Esophagus muscularis mucosa (tissue), 4 donors: ENCODE measurements around the gene SDK1.

Source experiments
- EP300 ChIP-seq: sonication (generic); formaldehyde crosslinking; IDR thresholded peaks from one replicate; pipeline ENCODE4 v1.6.1; 2017; ENCODE audit warnings: antibody characterized with exemption
- POLR2A ChIP-seq: fragments of 450-650 bp; IDR thresholded peaks from one replicate; pipeline ENCODE4 v1.6.1; 2017; ENCODE audit warnings: antibody characterized with exemption, moderate library complexity, mild to moderate bottlenecking, low read depth
- POLR2AphosphoS5 ChIP-seq, 2 donors: sonication (generic); formaldehyde crosslinking; IDR thresholded peaks; one replicate each; pipeline ENCODE4 v1.6.1; 2017; ENCODE audit warnings: antibody characterized with exemption in 2 of 2
- TF ChIP-seq, protein P1 (sequence below), 3 experiments: fragments of 200-600 bp in 2 of 3; fragments of 450-650 bp in 1 of 3; sonication (generic) in 2 of 3; IDR thresholded peaks; one replicate each; pipeline ENCODE4 v1.5.1; 2017 to 2019; ENCODE audit warnings: antibody characterized with exemption in 3 of 3, mild to moderate bottlenecking in 2 of 3, moderate library complexity in 1 of 3

GRCh38 chr7:3589752-3590151 lies 288.7 kb downstream of the SDK1 start:
- TF ChIP-seq, protein P1, sequence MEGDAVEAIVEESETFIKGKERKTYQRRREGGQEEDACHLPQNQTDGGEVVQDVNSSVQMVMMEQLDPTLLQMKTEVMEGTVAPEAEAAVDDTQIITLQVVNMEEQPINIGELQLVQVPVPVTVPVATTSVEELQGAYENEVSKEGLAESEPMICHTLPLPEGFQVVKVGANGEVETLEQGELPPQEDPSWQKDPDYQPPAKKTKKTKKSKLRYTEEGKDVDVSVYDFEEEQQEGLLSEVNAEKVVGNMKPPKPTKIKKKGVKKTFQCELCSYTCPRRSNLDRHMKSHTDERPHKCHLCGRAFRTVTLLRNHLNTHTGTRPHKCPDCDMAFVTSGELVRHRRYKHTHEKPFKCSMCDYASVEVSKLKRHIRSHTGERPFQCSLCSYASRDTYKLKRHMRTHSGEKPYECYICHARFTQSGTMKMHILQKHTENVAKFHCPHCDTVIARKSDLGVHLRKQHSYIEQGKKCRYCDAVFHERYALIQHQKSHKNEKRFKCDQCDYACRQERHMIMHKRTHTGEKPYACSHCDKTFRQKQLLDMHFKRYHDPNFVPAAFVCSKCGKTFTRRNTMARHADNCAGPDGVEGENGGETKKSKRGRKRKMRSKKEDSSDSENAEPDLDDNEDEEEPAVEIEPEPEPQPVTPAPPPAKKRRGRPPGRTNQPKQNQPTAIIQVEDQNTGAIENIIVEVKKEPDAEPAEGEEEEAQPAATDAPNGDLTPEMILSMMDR (IDR thresholded peaks at IDR 0.05): no peak
- TF ChIP-seq POLR2A (no peak), EP300 (no peak), POLR2AphosphoS5 (IDR thresholded peaks at IDR 0.05) (no peak)
